Measurements from ENCODE around the gene SYTL1.

DNA sequence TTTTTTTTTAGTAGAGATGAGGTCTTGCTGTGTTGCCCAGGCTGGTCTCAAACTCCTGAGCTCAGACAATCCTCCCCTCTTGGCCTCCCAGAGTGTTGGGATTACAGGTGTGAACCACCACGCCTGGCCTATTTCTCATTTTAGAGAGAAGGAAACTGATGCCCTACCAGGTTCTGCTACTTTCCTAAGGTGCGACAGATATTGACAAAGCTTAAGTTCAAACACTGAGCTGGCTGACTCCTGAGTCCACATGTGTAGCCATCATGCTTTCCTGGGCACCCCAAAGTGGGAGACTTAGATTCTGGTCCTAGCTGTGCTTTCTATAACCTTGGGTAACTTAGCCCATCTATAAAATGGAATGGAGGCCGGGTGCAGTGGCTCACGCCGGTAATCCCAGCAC is 25.0 kb upstream of the SYTL1 start:
- TF ChIP-seq MAX (IDR thresholded peaks at IDR 0.05) = no peak
- no peak for TF ChIP-seq YY1 (IDR thresholded peaks at IDR 0.05; ENCODE audit: low read depth)
- no peak for TF ChIP-seq USF1 (IDR thresholded peaks at IDR 0.05)
- no peak for TF ChIP-seq ZBTB7A (IDR thresholded peaks at IDR 0.05; ENCODE audit: low read depth)
